ENCODE results near the gene NAPB. TPM values are rescaled to one million over a fixed set of nuclear protein-coding genes. Genes with fewer than 3 reads are reported as not detected.

Gene NAPB
- total RNA-seq, 1 experiment from 2014 or later, result 5.8 TPM

DNA sequence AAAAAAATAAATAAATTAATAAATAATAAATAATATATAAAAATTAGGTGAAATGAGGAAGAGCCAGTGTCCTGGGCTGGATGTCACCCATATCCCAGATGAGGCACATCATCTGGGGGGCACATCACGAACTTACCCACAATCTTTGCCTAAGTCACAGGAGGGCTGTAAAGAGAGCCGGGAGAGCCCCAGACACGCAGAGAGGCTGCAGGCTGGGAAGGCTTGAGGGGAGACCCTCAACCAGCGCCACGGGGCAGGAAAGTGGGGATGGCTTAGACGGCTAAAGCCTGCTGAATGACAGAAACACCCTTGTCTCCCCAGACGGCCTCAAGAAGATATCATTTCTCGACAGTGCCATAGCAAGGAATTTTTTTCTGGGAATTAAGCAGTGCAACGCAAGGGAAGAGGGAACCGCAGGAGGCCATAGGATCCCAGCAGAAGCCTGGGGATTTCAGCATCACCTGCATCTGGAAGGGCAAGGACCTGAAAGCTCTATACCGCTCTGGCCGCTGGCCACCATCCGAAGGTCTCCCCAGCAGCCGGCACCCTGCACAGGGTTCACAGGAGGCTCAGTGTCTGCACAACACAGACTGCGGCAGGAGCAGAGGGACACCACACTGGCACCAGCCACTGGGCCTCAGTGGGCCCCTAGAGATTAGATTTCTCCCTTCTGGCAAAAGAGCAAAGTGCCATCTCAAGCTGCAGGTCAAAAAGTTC is 93.5 kb downstream of the NAPB start:
- no peak for DNase-seq (ENCODE audit: low read depth, low spot score)

DNA sequence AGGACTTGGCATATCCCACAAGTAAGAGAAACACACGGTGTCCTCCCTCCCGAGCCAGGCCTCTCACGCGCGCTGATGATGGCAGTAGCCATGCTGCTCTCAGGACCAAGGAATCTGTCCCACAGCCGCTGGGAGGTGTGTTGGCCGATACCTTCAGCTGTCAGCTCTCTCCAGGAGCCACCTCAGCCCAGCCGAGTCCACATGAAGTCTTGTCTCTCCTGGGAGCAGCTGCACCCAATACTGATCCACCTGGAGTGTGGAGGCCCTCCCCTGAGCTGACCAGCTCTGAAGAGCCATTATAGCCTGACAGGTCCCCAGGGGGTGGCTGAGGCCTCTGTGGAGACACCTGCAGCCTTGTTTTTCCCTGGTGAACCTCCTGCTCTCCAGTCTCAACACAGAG is 94.5 kb downstream of the NAPB start:
- Histone ChIP-seq H3K9me3 (ENCODE audit: control insufficient read depth, insufficient read depth, low read depth, low read length) (no peaks in the 10 kb centered on the region), H3K27ac (ENCODE audit: low read length) (no peak overlapping the region), H3K36me3 (ENCODE audit: control insufficient read depth, insufficient read depth, low read length) (no peaks in the 10 kb centered on the region), H3K4me1 (ENCODE audit: control insufficient read depth, insufficient read depth, low read length) (no peaks in the 10 kb centered on the region), H3K4me3 (ENCODE audit: low read depth in 2 of 2, low read length in 2 of 2) (no peak overlapping the region), H3K27me3 (ENCODE audit: control insufficient read depth, insufficient read depth, low read length) (0 out of 2 replicates have a peak, but pooled peaks cover 3% of the 10 kb centered on the region)
- DNase-seq (ENCODE audit: low read depth, low spot score) (no peak), ATAC-seq (peak; percentile 42; the same call in 1 of the 2 replicates)
- in situ Hi-C loops (cut with HindIII; ENCODE audit: low pct_unique_long_range_greater_than_20kb, low sequenced_read_pairs) (no loop called here), intact Hi-C loops (cut with micrococcal nuclease; ENCODE audit: unreplicated experiment) (no loop called here)
- no TSS peak for BruUV-seq (replicated peaks)
- ChIA-PET POLR2A (no interaction called here), CTCF (no interaction called here)
- TF ChIP-seq TCF7L2 (IDR thresholded peaks at IDR 0.05; ENCODE audit: low read depth, low read length), result no peak
- TF ChIP-seq SIN3A (IDR thresholded peaks at IDR 0.05; ENCODE audit: borderline replicate concordance, insufficient read depth, low read depth, low read length), result no peak
- TF ChIP-seq, protein P1, sequence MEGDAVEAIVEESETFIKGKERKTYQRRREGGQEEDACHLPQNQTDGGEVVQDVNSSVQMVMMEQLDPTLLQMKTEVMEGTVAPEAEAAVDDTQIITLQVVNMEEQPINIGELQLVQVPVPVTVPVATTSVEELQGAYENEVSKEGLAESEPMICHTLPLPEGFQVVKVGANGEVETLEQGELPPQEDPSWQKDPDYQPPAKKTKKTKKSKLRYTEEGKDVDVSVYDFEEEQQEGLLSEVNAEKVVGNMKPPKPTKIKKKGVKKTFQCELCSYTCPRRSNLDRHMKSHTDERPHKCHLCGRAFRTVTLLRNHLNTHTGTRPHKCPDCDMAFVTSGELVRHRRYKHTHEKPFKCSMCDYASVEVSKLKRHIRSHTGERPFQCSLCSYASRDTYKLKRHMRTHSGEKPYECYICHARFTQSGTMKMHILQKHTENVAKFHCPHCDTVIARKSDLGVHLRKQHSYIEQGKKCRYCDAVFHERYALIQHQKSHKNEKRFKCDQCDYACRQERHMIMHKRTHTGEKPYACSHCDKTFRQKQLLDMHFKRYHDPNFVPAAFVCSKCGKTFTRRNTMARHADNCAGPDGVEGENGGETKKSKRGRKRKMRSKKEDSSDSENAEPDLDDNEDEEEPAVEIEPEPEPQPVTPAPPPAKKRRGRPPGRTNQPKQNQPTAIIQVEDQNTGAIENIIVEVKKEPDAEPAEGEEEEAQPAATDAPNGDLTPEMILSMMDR (IDR thresholded peaks at IDR 0.05), result no peak
- TF ChIP-seq POLR2AphosphoS5 (IDR thresholded peaks at IDR 0.05; ENCODE audit: low read depth, low read length), result no peak
- TF ChIP-seq, protein P2, sequence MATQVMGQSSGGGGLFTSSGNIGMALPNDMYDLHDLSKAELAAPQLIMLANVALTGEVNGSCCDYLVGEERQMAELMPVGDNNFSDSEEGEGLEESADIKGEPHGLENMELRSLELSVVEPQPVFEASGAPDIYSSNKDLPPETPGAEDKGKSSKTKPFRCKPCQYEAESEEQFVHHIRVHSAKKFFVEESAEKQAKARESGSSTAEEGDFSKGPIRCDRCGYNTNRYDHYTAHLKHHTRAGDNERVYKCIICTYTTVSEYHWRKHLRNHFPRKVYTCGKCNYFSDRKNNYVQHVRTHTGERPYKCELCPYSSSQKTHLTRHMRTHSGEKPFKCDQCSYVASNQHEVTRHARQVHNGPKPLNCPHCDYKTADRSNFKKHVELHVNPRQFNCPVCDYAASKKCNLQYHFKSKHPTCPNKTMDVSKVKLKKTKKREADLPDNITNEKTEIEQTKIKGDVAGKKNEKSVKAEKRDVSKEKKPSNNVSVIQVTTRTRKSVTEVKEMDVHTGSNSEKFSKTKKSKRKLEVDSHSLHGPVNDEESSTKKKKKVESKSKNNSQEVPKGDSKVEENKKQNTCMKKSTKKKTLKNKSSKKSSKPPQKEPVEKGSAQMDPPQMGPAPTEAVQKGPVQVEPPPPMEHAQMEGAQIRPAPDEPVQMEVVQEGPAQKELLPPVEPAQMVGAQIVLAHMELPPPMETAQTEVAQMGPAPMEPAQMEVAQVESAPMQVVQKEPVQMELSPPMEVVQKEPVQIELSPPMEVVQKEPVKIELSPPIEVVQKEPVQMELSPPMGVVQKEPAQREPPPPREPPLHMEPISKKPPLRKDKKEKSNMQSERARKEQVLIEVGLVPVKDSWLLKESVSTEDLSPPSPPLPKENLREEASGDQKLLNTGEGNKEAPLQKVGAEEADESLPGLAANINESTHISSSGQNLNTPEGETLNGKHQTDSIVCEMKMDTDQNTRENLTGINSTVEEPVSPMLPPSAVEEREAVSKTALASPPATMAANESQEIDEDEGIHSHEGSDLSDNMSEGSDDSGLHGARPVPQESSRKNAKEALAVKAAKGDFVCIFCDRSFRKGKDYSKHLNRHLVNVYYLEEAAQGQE (IDR thresholded peaks at IDR 0.05; ENCODE audit: insufficient read depth in 1 of 2, low read depth in 2 of 2, low read length in 1 of 2), result no peak

More for the DNA sequence above, 93.5 kb downstream of the NAPB start:
- Histone ChIP-seq H3K27me3 (ENCODE audit: control insufficient read depth, insufficient read depth, low read length) (no peaks in the 10 kb centered on the region), H3K9me3 (ENCODE audit: control insufficient read depth, insufficient read depth, low read depth, low read length) (no peaks in the 10 kb centered on the region), H3K36me3 (ENCODE audit: control insufficient read depth, insufficient read depth, low read length) (no peaks in the 10 kb centered on the region), H3K27ac (ENCODE audit: low read length) (no peak overlapping the region), H3K4me3 (ENCODE audit: low read depth in 2 of 2, low read length in 2 of 2) (no peak overlapping the region), H3K4me1 (ENCODE audit: control insufficient read depth, insufficient read depth, low read length) (no peaks in the 10 kb centered on the region)
- no TSS peak for BruUV-seq (replicated peaks)
- TF ChIP-seq, protein P1 (IDR thresholded peaks at IDR 0.05), result no peak
- TF ChIP-seq SIN3A (IDR thresholded peaks at IDR 0.05; ENCODE audit: borderline replicate concordance, insufficient read depth, low read depth, low read length) (no peak), TCF7L2 (IDR thresholded peaks at IDR 0.05; ENCODE audit: low read depth, low read length) (no peak), POLR2AphosphoS5 (IDR thresholded peaks at IDR 0.05; ENCODE audit: low read depth, low read length) (no peak)
- TF ChIP-seq, protein P2 (IDR thresholded peaks at IDR 0.05; ENCODE audit: insufficient read depth in 1 of 2, low read depth in 2 of 2, low read length in 1 of 2), result no peak
- no peak for ATAC-seq
- intact Hi-C loops (cut with micrococcal nuclease; ENCODE audit: unreplicated experiment), result no loop called here
- in situ Hi-C loops (cut with HindIII; ENCODE audit: low pct_unique_long_range_greater_than_20kb, low sequenced_read_pairs), result no loop called here
- ChIA-PET CTCF (no interaction called here), POLR2A (no interaction called here)
